GM18951 (cell line): Measurements from ENCODE around the gene MGP.

Source experiments
- POLR2A ChIP-seq: IDR thresholded peaks from 4 replicates; pipeline ENCODE4 v1.6.1; 2011; ENCODE audit warnings: mild to moderate bottlenecking; ENCODE audit not compliant: insufficient read length, insufficient read depth; ENCODE audit errors: extremely low read depth
- in situ Hi-C: fragments of 300-500 bp; cut with MboI; formaldehyde crosslinking; loops from one replicate; pipeline ENCODE4 v1.12.0; 2022; ENCODE audit warnings: low sequenced_read_pairs, mixed read lengths, inconsistent platforms; ENCODE audit not compliant: unreplicated experiment

MGP gene

DNA sequence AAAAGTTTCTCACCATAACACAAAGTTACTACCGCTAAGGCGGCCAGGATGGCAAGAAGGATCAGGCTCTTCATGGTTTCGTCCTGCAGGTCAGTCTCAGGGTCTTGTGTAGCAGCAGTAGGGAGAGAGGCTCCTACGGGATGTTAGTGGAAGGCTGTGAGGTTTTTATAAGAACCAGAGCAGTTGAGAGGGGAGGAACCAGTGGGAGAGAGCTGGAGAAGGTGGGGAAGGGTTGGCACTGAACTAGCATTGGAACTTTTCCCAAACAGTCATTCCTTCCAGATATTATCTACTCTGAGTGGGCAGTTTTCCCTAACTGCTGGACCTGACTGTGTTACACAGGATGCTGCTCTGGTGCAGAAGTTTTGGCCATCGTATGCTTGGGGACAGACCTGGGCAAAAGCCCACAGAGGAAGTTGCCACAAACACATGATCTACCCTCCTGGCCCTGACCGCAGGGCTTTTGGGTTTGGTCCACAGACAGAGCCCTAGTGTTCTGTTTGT lies at the start of gene MGP:
Gene MGP, minus strand, starts transcription at position 137 of the 504 bp plus-strand sequence. Its CDS starts 63 bp downstream, at position 74.
- TF ChIP-seq POLR2A: no peak
- in situ Hi-C loops: no loop called here

DNA sequence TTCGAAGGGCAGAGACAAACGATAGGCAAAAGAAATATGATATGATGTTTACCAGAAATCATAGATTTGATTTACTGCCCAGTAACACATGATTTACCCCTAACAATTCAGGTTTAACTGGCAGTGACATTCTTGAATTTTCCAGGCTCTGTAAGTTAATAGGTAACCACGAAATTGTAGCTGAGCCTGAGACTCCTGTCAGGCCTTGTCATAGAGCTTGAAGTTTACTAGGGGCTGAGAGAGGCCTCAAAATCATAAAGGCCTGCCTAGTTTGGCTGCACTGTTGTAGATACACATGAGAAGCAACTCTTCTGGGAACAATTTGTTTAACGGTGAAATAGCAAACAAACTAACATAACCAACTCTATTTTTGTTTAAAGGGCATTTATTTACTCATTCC lies 49.4 kb upstream of the MGP start:
- in situ Hi-C loops: no loop called here

DNA sequence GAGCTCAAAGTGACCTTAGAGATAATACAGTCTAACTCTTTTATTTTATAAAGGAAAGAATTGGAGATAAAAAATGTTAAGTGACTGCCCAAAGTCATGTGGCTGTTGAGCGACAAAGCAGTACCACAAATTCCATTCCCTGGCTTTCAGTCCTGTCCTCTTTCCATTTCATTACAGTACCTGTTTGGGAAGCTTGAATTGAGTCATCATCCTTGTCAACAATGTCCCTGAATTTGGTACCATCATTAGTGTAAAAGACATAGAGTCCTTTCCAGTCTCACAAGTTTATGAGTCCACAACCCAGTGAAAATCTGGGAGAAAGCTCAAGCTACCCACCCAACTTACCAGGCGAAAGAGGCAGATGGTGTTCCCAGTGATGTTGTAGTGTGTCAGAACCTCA lies 48.9 kb upstream of the MGP start:
- in situ Hi-C loops: no loop called here

More for the DNA sequence above, 49.4 kb upstream of the MGP start:
- no peak for TF ChIP-seq POLR2A

GRCh38 chr12:14931791-14932560 lies 46.3 kb upstream of the MGP start:
- in situ Hi-C loops: no loop called here
- no peak for TF ChIP-seq POLR2A

More for the DNA sequence above, 48.9 kb upstream of the MGP start:
- no peak for TF ChIP-seq POLR2A

DNA sequence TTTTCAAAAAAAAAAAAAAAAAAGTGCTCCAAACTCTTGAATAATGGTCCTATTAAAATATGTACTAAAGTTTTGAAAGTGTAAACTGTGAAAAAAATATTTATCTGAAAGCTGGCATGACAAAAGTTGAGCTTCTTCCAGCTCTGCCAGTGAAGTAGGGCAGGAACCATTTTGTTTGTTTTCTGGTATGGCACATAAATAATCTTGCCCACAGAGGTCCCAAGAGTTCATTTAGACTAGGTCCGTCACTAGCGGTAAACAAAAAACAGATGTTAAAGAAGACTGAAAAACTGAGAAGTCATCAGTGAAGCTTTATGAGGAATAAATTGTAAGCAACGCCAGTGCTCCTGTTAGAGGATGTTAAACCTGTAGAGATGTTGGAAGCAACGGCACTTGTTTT lies 45.7 kb upstream of the MGP start:
- TF ChIP-seq POLR2A: no peak
- in situ Hi-C loops: no loop called here

DNA sequence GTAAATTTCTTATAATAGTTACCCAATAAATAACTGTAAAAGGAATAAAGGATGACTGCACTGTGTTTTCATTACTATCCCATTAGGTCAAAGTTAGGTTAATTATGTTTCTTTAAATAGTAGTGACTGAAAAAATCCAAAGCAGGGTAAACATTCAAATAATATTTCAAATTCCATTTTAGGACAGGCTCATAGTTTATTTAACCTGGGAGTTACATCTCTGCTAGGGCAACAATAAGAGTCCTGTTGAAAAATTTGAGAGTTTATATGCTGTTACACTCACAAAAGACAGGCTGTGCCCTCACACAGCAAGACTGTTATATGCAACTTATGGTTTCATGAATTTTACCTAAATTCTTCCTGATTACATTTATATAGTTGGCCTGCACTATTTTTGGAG lies 44.6 kb upstream of the MGP start:
- TF ChIP-seq POLR2A: no peak
- in situ Hi-C loops: no loop called here

GRCh38 chr12:14928931-14929330 lies 43.3 kb upstream of the MGP start:
- in situ Hi-C loops: no loop called here
- TF ChIP-seq POLR2A: no peak

GRCh38 chr12:14927267-14927666 lies 41.6 kb upstream of the MGP start:
- no peak for TF ChIP-seq POLR2A
- in situ Hi-C loops: no loop called here

GRCh38 chr12:14924541-14924940 lies 38.9 kb upstream of the MGP start:
- in situ Hi-C loops: no loop called here
- no peak for TF ChIP-seq POLR2A

DNA sequence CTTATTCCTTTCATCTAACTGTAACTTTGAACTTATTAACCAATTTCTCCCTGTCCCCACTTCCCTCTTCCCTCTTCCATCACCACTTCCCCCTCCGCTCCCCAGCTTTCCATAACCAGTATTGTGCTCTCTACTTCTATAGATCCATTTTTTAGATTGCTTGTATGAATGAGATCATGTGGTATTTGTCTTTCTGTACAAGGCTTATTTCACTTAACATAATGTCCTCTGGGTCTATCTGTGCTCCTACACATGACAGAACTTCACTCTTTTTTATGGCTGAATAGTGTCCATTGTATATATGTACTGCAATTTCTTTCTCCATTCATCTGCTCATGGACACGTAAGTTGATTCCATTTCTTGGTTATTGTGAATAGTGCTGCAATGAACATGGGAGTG lies 38.3 kb upstream of the MGP start:
- TF ChIP-seq POLR2A: no peak
- in situ Hi-C loops: no loop called here

GRCh38 chr12:14921218-14921617 lies 35.6 kb upstream of the MGP start:
- in situ Hi-C loops: no loop called here
- TF ChIP-seq POLR2A: no peak

DNA sequence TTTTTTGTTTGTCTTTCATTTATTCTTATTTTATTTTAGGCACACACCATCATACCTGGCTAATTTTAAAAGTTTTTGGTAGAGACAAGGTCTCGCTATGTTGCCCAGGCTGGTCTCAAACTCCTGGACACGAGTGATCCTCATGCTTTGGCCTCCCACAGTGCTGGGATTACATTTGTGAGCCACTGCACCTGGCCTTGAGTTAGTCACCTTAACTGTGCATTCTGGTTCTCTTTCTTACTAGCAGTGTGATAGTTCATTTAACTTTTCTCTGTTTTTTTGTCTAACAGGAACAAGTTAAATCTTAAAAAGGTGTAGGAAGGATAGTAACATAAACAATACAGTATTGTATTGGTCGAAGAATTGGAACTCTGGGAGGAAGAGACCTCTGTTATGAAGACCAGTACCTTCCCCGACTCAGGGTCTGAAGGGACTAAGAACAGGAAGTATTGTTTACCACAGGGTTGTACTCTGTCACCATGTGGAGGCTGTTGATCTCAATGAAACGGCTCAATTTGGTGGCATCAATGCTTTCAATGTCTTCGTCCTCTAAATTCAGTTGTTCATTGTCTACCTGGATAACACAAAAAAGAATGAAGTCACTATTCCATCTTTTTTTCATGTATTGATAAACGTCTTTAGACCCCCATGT lies 34.9 kb upstream of the MGP start:
- in situ Hi-C loops: no loop called here
- no peak for TF ChIP-seq POLR2A

DNA sequence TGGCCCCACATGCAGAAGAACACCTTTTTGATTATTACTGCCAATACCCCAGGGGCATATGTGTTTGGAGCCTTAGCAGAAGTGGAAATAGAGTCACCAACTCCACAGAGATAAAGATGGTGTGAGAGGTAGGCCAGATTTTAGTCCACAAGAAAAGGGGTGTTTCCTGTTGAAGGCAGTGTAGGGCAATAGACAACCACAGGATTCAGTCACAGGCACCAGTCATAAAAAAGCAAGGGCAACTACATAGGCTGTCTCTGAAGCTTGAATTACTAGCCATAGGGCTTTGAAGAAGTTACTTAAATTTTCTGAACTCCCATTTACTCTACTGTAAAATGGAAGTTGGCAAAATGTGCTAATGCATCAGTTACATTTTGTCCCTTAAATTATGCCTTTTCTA lies 33.8 kb upstream of the MGP start:
- in situ Hi-C loops: no loop called here
- no peak for TF ChIP-seq POLR2A

DNA sequence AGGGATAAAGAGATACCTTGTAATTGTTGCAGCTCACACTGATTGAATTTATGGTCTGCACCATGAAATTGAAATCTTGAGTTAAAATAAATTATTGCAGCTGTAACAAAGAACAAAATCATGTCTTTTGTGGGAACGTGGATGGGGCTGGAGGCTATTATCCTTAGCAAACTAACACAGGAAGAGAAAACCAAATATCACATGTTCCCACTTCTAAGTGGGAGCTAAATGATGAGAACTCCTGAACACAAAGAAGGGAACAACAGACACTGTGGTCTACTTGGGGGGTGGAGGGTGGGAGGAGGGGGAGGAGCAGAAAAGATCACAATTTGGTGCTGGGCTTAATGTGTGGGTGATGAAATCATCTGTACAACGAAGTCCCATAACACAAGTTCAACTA lies 30.1 kb upstream of the MGP start:
- in situ Hi-C loops: no loop called here
- no peak for TF ChIP-seq POLR2A
